NCI-H1694 (cell line): ENCODE measurements around the gene MAPK8.
"Not testable (repeated sequence)": the region's sequence is repeated elsewhere in the genome, so short reads cannot be mapped to it uniquely, and the experiment has no call there.

Source experiments
- DNase-seq: peaks from one replicate; lab custom pipeline; 2025; lab: John Stamatoyannopoulos, UW

The MAPK8 gene

DNA sequence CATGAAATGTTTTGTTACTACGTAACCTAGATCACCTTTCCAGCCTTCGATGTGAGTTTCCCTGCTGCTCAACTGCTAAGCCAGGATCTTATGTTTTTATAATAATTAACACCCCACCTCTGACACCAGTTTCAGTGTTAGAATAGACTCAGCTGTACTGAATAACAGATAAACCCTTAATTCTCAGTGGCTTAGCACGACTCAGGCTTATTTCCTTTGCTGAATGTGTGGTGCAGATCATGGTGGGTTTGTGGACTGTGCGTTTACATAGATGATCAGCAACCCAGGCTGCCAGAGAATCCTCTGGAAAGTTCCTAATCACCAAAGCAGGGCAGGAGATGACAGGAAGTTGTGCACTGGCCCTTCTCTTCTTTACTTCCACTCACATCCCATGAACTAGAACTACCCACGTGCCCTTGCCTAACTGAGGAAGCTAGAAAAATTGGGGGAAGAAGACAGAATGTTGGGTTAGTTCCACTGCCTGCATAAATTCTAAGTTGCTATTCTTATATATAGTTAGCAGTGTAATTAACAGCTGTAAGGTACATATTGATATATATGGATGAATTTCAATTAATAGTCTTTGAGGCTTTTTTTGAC, 111.8 kb downstream of the MAPK8 start:
- DNase-seq, result no peak

DNA sequence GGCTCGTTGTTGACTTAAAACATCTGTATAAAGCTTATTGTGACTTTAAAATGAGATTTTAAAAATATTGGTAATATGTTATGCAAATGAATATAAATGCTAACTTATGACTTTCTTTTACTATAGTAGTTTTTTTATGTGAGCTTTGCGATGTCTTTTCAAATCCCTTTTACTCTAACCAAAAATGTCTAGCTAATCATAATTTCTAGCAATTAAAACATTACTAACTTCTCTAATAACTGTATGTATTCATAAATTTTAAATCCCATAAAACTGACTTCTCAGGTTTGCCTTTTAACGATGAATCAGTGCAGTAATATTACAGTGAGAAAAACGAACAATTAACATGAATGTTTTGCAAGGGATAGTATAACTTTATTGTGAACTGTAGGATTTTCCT, 113.2 kb downstream of the MAPK8 start:
- DNase-seq, result no peak

DNA sequence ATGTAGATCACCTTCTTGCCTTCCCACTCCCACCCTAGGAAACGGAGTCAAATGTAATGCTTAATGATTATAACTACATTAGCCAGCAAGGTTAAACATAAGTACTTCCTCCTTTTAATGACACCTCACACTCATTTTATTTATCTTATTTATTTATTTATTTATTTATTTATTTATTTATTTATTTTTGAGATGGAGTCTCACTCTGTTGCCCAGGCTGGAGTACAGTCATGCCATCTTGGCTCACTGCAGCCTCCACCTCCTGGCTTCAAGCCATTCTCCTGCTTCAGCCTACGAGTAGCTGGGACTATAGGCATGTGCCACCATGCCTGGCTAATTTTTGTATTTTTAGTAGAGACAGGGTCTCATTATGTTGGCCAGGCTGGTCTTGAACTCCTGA, 115.4 kb downstream of the MAPK8 start:
- not testable (repeated sequence) for DNase-seq

DNA sequence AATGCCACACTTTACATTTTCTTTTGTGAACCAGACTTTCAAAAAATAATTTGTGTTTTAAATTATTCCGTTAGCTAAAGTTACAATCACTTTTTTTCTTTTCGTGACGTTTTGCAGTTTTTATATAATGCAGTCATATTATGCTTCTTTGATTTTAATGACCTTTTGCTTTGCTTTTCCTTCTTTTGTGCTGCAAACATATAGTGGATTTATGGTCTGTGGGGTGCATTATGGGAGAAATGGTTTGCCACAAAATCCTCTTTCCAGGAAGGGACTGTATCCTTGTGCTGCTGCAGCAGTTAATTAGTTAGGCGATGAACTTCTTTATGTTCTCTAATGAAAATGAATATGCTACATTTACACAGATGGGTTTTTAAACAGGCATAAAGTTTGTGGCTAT, 117.4 kb downstream of the MAPK8 start:
- DNase-seq, result no peak

DNA sequence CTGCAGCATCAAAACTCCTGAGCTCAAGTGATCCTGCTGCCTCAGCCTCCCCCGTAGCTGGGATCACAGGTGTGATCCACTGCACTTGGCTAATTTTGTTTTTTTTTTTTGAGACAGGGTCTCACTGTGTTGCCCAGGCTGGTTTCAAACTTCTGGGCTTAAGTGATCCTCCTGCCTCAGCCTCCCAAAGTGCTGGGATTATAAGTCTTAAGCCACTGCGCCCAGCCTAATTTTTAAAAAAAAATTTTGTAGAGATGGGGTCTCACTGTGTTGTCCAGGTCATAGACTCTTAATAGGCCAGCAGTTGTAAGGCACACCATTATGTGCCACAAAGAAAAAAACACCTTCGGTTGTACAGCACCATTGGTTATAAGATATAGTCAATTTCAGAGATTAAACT, 122.4 kb downstream of the MAPK8 start:
- no peak for DNase-seq

DNA sequence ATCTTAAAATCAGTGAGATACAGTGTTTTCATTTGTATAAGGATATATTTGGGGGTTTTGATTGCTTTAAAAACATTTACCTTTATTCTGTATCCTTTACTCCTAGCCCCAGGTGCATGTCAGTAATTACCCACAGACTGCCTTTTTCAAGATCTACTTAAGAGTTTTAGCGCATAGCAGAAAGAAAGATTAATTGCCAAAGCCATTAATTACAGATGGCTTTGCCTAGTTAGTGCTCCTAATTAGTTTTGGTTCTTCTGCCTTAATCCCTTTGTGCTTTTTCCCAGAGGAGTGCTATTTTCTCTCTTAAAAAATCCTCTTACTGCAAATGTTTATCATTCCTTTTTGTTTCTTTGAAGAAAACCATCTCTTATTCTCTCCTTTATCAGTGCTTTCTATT, 122.8 kb downstream of the MAPK8 start:
- DNase-seq, result no peak

DNA sequence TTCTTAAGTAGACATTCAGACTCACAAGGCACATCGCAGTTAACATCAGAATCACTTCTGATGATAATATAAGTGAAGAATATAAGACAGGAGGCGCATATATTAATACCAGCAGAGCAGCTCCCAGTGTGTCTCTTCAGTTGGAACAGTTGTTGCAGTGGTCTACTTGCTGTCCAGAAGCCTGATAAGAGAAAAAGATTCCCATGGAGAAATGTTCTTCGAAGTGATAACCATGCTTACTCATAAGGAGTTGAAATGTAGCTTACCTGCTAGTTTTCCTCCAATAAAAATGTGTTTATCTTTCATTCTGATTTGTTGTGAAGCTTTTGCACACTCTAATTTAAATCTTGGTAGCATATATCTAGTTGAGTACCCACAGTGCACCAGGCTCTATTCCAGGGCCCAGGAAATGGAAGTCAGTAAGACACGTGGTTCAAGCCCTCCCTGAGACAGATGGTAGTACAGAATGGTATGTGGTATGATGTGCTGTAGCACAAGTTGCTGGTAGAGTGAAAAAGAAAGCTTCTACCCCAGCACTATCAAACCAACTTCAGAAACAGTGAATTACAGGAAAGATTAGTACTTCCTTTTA, 124.0 kb downstream of the MAPK8 start:
- no peak for DNase-seq

DNA sequence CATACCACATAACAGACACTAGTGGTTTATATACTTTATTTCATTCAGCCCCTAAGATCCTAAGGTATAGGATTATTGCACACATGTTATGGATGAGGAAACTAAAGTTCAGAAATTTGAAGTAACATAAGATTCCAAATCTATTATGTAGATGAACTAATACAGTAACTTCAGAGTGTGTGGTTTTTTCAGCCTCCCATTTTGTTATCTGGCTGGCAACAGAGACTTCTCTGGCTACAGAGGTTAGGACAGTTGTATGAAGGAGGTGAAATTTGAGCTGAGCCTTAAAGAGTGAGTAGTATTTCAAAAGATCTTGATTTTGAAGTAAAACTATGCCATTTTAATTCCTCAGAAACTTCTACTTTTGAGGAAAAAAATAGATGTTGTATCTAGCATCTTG, 125.4 kb downstream of the MAPK8 start:
- no peak for DNase-seq

DNA sequence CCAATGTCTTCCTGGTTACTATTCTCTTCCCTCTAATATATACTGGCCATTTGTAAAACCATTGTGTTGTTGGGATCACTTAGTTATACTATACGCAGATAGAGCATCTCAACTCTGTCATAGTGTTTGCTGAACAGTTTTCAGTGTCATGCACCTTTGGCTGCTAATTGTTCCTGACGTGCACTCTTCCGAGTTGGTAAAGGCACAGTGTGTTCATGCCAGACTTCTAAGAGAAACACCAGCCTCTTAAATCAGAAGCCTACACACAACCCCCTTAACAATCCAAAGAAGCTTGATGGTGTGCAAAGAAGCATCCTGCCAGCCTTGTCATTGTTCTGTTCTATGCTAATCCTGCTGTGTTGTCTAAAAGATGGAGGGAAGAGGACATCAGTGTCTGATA, 131.1 kb downstream of the MAPK8 start:
- no peak for DNase-seq

DNA sequence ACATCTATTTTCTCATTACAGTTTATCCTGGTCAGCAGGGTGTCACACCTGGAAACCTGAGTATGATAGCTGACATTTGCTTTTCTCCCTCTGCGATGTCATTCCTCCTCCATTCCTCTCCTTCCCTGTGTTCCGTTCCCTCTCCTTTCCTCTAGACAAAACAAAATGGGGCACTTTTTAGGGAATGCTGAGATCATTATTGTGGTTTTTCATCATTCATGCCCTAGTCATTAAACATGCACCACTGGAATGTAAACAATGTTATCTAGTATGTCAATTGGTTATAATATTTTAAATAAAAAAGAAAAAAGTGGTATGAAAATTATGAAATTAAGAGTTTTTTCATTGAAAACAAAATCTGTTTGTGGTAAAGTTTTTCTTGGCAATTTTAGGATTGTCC, 132.6 kb downstream of the MAPK8 start:
- DNase-seq, result no peak

DNA sequence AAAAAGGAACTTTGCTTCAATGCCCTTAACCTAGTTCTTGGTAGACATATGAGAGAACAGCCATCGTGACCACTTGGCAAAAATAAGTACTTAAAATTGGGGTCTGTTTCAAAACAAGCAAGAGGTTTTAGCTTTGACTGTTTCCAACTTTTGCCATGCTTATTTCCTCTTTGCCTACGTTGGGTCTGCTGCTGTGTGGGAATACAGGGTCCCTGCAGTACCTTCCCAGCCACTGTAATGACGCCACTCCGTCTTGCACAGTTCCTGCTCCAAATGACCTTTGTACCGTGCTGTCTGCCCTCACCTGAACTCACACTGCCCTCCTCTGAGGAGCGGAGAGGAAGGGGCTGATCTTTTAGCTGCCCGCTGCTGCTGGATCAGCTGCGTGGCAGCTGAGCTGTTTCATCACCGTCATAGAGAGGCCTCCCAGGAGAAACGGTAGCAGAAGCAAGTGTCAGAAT, 133.1 kb downstream of the MAPK8 start:
- no peak for DNase-seq

DNA sequence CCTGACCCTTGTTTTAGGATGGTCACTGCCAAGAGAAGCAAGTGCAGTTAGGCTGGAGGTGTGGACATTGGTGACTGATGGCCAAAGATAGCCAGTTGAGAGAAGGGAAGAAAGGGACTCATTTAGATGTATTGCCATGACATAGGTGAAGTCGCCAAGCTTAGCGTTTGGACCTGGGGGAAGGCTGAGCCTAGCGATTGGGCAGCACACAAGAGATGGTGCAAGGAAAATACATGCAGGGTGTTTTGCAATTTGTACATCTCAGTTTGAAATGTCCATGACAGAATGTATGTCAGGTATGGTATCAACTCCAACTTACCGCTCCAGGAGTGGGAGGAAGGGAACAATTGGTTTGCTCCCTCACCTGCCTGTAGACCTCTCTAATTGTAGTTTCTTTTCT, 134.3 kb downstream of the MAPK8 start:
- no peak for DNase-seq

DNA sequence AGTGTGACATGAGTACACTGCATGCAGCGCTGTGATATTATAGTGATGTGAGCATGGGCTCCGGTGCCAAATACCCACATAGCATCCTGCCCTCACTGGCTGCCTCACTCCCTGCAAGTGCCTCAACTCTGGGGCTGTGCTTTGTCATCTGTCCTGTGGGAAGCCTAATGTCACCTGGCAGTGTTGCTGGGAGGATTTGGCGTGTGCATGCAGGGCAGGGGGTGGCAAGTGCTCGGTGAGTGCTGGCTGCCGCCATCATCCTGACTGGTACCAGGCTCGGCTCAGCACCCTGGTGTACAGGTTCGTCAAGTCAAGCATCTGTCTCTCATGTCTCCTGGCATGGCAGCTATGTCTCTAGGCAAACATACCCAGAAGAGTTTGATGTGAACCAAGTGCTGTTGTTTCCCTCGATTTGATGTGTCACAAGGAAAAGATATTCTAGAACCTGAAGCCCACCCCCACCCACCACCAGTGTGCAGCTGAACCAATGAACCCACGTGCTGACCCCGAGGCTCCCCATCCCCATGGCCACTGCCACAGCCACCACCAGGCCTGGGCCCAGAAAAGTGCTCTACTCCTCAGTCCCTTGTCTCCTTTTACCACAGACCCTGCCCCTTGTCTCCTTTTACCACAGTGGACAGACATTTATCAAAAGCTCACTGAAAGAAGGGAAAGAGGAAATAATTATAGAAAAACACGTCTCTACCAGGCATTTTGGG, 135.8 kb downstream of the MAPK8 start:
- no peak for DNase-seq

DNA sequence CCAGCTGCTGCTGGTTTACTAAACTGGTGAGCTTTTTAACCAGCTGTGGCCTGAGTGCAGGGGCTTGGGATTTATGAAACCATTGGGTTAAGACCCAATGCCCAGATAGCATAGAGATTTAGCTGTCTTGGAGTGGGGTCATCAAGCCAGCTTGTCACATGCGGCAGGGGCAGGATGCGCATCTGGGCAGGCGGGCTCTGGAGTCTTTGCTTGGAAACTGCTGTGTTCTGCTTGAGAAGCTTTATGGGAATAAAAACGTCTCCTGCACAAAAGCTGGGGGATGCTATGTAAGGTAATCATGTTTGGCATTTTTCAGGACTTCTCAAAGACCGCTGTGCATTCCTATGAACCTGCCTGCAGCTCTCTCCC, 136.3 kb downstream of the MAPK8 start:
- no peak for DNase-seq

DNA sequence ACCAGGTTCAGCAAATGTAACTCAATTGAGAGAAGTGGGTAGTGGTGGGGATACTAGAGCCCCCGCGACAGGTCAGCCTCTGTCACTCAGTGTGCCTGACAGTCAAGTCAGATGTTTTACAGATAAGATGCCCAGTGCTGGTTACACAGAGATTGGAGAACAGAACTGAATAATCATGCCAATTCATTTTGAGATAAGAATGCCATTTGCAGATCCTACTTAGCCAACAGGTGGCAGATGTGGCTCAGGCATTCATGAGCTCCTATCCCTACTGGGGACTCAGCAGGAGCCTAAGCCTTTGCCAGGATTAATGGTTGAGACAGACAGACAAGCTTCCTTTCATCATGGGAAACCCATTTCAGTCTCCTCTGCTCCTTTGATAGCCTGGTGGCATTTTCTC, 137.8 kb downstream of the MAPK8 start:
- DNase-seq, result peak; percentile 4

DNA sequence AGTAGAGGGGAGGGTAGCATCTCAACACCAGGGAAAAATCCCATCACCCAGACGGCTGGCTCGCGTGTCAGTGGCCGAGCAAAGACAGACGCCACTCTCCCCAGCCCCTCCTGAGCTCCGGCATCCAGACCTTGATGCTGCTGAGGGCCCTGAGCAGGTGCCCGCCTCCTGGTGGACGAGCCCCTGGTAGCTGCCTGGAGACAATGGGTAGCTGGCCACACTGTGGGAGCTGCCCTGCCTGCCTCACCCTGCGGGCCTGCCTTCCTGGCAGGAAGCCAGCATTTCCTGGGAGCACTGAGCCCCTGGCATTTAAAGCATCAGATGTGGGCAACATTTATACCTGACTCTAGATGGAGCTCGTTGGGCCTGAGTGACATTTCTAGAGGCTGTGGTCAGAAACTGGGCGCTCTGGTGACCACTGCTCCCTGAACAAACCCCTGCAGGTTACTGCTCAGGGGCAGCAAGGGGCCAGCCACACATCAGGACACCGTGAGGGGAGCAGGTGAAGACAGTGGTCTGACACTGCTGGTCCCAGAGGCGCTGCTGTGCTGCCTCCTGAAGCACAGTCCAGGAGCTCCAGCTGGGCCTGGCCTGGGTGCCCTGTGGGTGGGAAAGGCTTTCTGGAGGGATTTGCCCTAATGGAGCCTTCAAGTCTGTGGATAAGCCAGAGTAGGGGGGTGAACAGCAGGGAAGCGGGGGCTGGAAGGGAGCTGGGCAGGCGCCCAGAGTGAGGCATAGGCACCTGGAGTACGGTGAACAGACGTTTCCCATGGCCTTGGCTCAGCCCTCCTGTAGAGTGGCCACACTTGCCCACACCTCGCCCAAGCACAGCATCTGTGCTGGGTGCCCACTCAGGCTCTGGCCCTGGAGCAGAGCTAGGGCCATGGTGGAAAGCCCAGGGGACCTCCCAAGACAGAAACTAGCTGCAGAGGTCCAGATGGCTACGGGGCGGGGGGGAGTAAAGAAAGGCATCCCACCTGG, 138.7 kb downstream of the MAPK8 start:
- DNase-seq, result peak; percentile 1

DNA sequence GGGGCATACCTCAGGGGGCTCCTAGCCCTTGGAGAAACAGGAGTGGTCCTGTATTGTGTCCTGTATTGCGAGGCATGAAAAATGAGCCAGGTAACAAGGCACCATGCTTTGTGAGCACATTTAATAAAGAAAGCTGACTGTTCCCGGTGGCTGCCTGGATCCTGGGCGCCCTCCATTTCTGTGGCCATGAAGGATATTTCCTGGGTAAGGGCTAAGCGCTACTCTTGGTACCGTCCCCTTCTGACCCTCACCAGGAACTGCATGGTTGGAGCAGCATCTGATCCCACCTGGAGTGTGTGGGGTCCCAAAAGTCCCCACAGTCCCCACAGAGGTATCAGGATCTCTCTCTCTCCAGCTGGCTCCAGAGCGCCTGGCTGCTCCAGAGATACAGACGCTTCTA, 139.5 kb downstream of the MAPK8 start:
- DNase-seq, result no peak

DNA sequence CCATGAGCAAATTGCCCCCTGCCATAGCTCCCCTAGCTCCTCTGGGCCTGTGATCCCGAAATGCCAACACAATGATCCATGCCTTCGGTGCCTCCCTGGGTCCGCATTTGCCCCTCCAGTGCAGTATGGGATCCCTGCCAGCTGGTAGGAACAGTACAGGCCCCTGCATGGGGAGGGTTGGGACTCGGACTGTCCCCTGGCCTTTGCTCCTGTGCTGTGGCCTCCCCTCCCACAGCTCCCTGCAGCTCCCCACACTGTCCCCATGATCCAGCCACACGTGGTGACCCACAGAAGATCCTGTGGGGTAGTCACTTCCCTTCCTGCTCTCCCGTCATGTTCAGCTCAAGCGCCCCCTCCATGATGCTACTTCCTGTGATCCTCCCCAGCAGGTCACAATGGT, 140.3 kb downstream of the MAPK8 start:
- DNase-seq, result no peak

DNA sequence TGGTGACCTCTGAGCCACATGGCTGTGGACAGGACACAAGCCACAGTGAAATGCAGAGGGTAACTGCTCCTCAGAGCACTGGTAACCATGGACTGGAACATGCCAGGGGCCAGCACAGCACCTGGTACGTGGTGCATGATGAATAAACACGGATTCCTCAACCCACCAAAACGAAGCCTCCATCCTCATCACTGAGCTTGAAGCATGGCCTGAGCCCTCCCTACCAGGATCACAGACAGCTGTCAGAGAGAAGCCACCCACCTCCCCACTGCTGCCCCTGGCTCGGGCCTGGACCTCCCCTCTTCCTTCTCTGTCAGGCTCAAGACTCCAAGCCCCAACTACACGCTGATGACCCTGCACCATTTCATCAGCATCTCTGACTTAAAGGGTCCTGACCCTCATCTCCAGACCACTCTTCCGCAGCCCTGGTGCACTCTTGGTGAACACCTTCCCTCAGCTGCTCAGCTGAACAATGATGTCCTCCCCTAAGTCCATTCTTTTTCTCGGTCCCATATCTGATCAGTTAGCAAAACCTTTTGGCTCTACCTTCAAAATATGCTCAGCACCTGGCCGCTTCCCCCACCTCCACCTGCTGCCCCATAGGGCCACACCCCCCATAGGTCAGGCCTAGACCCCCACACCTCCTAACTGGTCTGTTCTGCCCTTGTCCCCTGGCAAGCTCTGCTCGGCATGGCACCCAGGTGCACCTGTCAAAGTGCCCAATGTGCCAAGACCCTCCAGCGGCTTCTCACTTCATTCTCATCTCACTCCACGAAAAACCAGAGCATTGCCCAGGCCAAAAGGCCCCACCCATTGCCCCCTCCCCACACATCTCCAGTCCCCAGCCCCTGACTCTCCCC, 141.1 kb downstream of the MAPK8 start:
- DNase-seq, result no peak

DNA sequence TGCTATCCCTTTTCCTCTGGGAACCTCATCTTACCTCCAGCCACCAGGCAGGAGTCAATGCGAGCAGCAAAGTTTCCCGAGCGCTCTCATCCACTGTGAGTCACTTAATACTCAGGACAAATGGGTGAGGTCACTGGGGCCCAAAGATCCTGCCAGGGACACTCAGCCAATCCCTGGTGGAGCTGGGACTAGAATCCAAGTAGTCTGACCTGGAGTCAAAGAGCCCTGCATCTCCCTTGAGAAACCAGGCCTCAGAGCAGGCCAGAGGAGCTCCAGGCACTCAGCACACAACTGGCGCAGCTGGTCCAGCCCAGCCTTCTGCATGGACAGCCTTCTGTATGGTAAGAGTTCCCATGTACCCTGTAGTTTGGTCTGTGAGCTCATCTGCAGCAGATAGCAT, 142.3 kb downstream of the MAPK8 start:
- no peak for DNase-seq

DNA sequence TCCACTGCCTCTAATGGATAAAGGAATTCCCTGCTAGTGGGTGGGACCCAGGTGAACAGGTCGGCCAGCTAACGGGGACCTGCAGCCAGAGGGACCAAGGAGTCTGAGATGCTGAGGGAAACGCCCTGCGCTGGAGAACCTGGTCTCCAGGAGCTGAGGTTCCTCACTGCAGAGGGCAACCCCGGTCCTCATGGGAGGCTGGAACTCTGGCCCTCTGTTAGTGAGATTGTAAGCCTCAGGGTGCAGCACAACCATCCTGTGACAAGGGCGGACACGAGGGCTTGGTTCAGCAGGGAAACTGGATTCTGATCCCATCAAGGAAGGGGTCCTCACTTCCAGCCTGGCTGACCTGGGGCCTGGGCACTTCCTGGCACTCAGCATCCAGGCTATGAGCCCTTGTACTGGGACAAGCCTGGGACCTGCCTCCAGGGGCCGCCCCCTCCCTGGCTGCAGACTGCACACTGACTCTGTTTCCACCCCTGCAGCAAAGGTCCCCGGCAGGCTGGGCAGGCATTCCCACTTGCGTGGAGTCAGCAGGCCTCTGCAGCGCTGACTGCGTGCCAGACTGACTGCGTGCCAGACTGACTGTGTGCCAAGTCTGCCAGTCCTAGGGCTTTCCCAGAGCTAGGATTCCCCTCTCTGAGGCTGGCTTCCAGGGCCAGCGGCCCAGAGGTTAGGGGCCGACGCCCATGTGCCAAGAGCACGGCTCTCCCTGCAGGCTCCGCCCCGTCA, 143.2 kb downstream of the MAPK8 start:
- DNase-seq, result no peak
